SK-N-SH (cell line): ENCODE measurements around the gene SIRT3. TPM values are rescaled to one million over a fixed set of nuclear protein-coding genes. Genes with fewer than 3 reads are reported as not detected.

ENCODE experiments used
- CTCF ChIA-PET: fragments of 300-600, 350-600 bp; formaldehyde crosslinking; extraction: SDS; loops from one replicate; lab custom pipeline; 2021; lab: Yijun Ruan, JAX
- POLR2A ChIA-PET: fragments of 350-600 bp; sonication (Branson Sonifier 250); formaldehyde crosslinking; extraction: SDS; loops from one replicate; lab custom pipeline; 2020; ENCODE audit warnings: antibody characterized with exemption, inconsistent platforms; lab: Yijun Ruan, JAX
- DNase-seq: peaks from one replicate; pipeline ENCODE4 v3.0.0; 2012
- H2AFZ ChIP-seq: fragments of 200-600 bp; sonication (generic); 2 replicates; pipeline ENCODE4 v1.8.1; 2016; ENCODE audit warnings: antibody characterized with exemption, mild to moderate bottlenecking, low read depth
- H3F3A ChIP-seq: fragments of 200-600 bp; sonication (generic); replicated peaks from 2 replicates; pipeline ENCODE3; 2016; ENCODE audit warnings: antibody characterized with exemption, mild to moderate bottlenecking; ENCODE audit not compliant: insufficient read depth
- H3K27ac ChIP-seq, 2 experiments: fragments of 200-500 bp in 1 of 2; fragments of 200-600 bp in 1 of 2; sonication (Bioruptor generic) in 1 of 2; sonication (generic), shearing (Covaris generic) in 1 of 2; 2 replicates each; pipeline versions ENCODE4 v1.5.1 to v1.6.1; 2014 to 2016; ENCODE audit warnings: low read depth in 2 of 2, inconsistent platforms in 1 of 2, low read length in 1 of 2, mild to moderate bottlenecking in 1 of 2, mixed read lengths in 1 of 2
- H3K27me3 ChIP-seq: fragments of 200-600 bp; sonication (generic), shearing (Covaris generic); 2 replicates; pipeline ENCODE4 v1.6.1; 2016; ENCODE audit warnings: mixed run types; ENCODE audit not compliant: insufficient read depth
- H3K36me3 ChIP-seq, 2 experiments: fragments of 200-500 bp in 1 of 2; fragments of 200-600 bp in 1 of 2; sonication (Bioruptor generic) in 1 of 2; sonication (generic) in 1 of 2; replicated peaks in 1 of 2; 2 replicates each; pipeline versions ENCODE3 to v1.5.1; 2014 to 2016; ENCODE audit warnings: low read length in 1 of 2, mild to moderate bottlenecking in 1 of 2; ENCODE audit not compliant: insufficient read depth in 2 of 2, control insufficient read depth in 1 of 2
- H3K4me1 ChIP-seq, 2 experiments: fragments of 200-500 bp in 1 of 2; fragments of 200-600 bp in 1 of 2; sonication (Bioruptor generic) in 1 of 2; sonication (generic), shearing (Covaris generic) in 1 of 2; 2 replicates each; pipeline versions ENCODE4 v1.5.1 to v1.6.1; 2014 to 2016; ENCODE audit warnings: low read depth in 1 of 2, low read length in 1 of 2, mixed run types in 1 of 2; ENCODE audit not compliant: insufficient read depth in 2 of 2, control insufficient read depth in 1 of 2
- H3K4me2 ChIP-seq: fragments of 200-600 bp; sonication (generic), shearing (Covaris generic); 2 replicates; pipeline ENCODE4 v1.6.1; 2017; ENCODE audit warnings: mixed run types
- H3K4me3 ChIP-seq, 2 experiments: fragments of 200-500 bp in 1 of 2; fragments of 200-600 bp in 1 of 2; sonication (Bioruptor generic) in 1 of 2; sonication (generic), shearing (Covaris generic) in 1 of 2; 2 replicates each; pipeline versions ENCODE4 v1.5.1 to v1.8.1; 2014 to 2016; ENCODE audit warnings: low read depth in 2 of 2, inconsistent platforms in 1 of 2, low read length in 1 of 2, mild to moderate bottlenecking in 1 of 2, mixed read lengths in 1 of 2, moderate library complexity in 1 of 2
- H3K79me2 ChIP-seq: fragments of 200-600 bp; sonication (generic); 2 replicates; pipeline ENCODE4 v1.8.1; 2017; ENCODE audit warnings: mild to moderate bottlenecking; ENCODE audit not compliant: insufficient read depth
- H3K9ac ChIP-seq: fragments of 200-600 bp; sonication (generic); 2 replicates; pipeline ENCODE4 v1.6.1; 2017; ENCODE audit warnings: mixed run types
- H3K9me2 ChIP-seq: fragments of 200-600 bp; sonication (generic); 2 replicates; pipeline ENCODE4 v1.6.1; 2017; ENCODE audit warnings: mixed run types
- H3K9me3 ChIP-seq: fragments of 200-600 bp; sonication (generic); 2 replicates; pipeline ENCODE4 v1.6.1; 2017; ENCODE audit warnings: mixed run types, mild to moderate bottlenecking, moderate library complexity
- H4K20me1 ChIP-seq: fragments of 200-600 bp; sonication (generic); 2 replicates; pipeline ENCODE4 v1.6.1; 2017; ENCODE audit warnings: mild to moderate bottlenecking, mixed run types; ENCODE audit not compliant: insufficient read depth
- ELF1 ChIP-seq: IDR thresholded peaks from 2 replicates; pipeline ENCODE4 v1.4.0; 2012
- EP300 ChIP-seq, 2 experiments: IDR thresholded peaks; 2 replicates each; pipeline versions ENCODE4 v1.4.0 to v1.6.1; 2012; ENCODE audit warnings: borderline replicate concordance in 1 of 2, low read depth in 1 of 2, low read length in 1 of 2
- GABPA ChIP-seq: IDR thresholded peaks from 2 replicates; pipeline ENCODE4 v1.4.0; 2012; ENCODE audit warnings: low read depth, mild to moderate bottlenecking
- JUND ChIP-seq: IDR thresholded peaks from 2 replicates; pipeline ENCODE4 v1.4.0; 2012
- MXI1 ChIP-seq: IDR thresholded peaks from 2 replicates; pipeline ENCODE4 v1.6.1; 2012; ENCODE audit warnings: mild to moderate bottlenecking, low read depth, low read length, improper control_type of control experiment
- NFIC ChIP-seq: IDR thresholded peaks from 2 replicates; pipeline ENCODE4 v1.4.0; 2012; ENCODE audit warnings: borderline replicate concordance
- POLR2AphosphoS5 ChIP-seq: IDR thresholded peaks from 2 replicates; pipeline ENCODE4 v1.6.1; 2012; ENCODE audit warnings: low read depth, low read length
- RAD21 ChIP-seq: IDR thresholded peaks from 2 replicates; pipeline ENCODE4 v1.6.1; 2012; ENCODE audit warnings: mild to moderate bottlenecking, low read length
- RCOR1 ChIP-seq: fragments of 150-350 bp; IDR thresholded peaks from 2 replicates; pipeline ENCODE4 v1.6.1; 2017; ENCODE audit warnings: antibody characterized with exemption, low read length
- RXRA ChIP-seq: IDR thresholded peaks from 2 replicates; pipeline ENCODE4 v1.4.0; 2012; ENCODE audit warnings: low read depth, mild to moderate bottlenecking, borderline replicate concordance
- TEAD4 ChIP-seq: IDR thresholded peaks from 2 replicates; pipeline ENCODE4 v1.4.0; 2012; ENCODE audit warnings: mild to moderate bottlenecking, borderline replicate concordance; ENCODE audit not compliant: insufficient read depth
- USF1 ChIP-seq: IDR thresholded peaks from 2 replicates; pipeline ENCODE4 v1.4.0; 2012; ENCODE audit warnings: low read depth, borderline replicate concordance
- WGBS: methylation state at CpG from one replicate; pipeline ENCODE4 v1.1.6; 2017; ENCODE audit warnings: low lambda C conversion rate; 5-methylcytosine and 5-hydroxymethylcytosine counted together
- polyA plus RNA-seq, 3 experiments: library from polyadenylated mRNA; depleted of rRNA; stranded (reverse); fragments of >200 nt; gene quantifications; 2 replicates each; pipeline ENCODE4 v1.2.3, GENCODE V29; 2012
- TF ChIP-seq, protein P1 (sequence below): fragments of 150-350 bp; IDR thresholded peaks from 2 replicates; pipeline ENCODE4 v1.6.1; 2017; ENCODE audit warnings: antibody characterized with exemption, low read length, low read depth, borderline replicate concordance
- TF ChIP-seq, protein P2 (sequence below): fragments of 200-600 bp; sonication (generic); IDR thresholded peaks from 2 replicates; pipeline ENCODE4 v1.6.1; 2017; ENCODE audit warnings: antibody characterized with exemption, mild to moderate bottlenecking, moderate library complexity
- TF ChIP-seq, protein P3 (sequence below): IDR thresholded peaks from 2 replicates; pipeline ENCODE4 v1.6.1; 2012; ENCODE audit warnings: mild to moderate bottlenecking, low read depth, low read length, moderate library complexity

SIRT3 gene
- polyA plus RNA-seq, 1 of the 3 experiments (the other 2 are of a cell fraction) = 34.4 TPM

DNA sequence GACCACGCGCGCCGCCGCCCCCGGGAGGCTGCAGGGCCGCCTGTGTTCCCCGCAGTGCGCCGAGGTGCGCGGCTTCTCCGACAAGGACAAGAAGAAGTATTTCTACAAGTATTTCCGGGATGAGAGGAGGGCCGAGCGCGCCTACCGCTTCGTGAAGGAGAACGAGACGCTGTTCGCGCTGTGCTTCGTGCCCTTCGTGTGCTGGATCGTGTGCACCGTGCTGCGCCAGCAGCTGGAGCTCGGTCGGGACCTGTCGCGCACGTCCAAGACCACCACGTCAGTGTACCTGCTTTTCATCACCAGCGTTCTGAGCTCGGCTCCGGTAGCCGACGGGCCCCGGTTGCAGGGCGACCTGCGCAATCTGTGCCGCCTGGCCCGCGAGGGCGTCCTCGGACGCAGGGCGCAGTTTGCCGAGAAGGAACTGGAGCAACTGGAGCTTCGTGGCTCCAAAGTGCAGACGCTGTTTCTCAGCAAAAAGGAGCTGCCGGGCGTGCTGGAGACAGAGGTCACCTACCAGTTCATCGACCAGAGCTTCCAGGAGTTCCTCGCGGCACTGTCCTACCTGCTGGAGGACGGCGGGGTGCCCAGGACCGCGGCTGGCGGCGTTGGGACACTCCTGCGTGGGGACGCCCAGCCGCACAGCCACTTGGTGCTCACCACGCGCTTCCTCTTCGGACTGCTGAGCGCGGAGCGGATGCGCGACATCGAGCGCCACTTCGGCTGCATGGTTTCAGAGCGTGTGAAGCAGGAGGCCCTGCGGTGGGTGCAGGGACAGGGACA lies 44.8 kb upstream of the SIRT3 start:
- TF ChIP-seq RAD21 (no peak), RCOR1 (no peak), JUND (no peak), ELF1 (no peak), NFIC (no peak), TEAD4 (no peak), EP300 (IDR thresholded peaks at IDR 0.05; ENCODE audit: borderline replicate concordance in 1 of 2, low read depth in 1 of 2, low read length in 1 of 2) (no peak), POLR2AphosphoS5 (no peak), RXRA (no peak), USF1 (no peak), MXI1 (no peak), GABPA (no peak)
- TF ChIP-seq, protein P1, sequence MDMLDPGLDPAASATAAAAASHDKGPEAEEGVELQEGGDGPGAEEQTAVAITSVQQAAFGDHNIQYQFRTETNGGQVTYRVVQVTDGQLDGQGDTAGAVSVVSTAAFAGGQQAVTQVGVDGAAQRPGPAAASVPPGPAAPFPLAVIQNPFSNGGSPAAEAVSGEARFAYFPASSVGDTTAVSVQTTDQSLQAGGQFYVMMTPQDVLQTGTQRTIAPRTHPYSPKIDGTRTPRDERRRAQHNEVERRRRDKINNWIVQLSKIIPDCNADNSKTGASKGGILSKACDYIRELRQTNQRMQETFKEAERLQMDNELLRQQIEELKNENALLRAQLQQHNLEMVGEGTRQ = no peak
- TF ChIP-seq, protein P2, sequence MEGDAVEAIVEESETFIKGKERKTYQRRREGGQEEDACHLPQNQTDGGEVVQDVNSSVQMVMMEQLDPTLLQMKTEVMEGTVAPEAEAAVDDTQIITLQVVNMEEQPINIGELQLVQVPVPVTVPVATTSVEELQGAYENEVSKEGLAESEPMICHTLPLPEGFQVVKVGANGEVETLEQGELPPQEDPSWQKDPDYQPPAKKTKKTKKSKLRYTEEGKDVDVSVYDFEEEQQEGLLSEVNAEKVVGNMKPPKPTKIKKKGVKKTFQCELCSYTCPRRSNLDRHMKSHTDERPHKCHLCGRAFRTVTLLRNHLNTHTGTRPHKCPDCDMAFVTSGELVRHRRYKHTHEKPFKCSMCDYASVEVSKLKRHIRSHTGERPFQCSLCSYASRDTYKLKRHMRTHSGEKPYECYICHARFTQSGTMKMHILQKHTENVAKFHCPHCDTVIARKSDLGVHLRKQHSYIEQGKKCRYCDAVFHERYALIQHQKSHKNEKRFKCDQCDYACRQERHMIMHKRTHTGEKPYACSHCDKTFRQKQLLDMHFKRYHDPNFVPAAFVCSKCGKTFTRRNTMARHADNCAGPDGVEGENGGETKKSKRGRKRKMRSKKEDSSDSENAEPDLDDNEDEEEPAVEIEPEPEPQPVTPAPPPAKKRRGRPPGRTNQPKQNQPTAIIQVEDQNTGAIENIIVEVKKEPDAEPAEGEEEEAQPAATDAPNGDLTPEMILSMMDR = no peak
- TF ChIP-seq, protein P3, sequence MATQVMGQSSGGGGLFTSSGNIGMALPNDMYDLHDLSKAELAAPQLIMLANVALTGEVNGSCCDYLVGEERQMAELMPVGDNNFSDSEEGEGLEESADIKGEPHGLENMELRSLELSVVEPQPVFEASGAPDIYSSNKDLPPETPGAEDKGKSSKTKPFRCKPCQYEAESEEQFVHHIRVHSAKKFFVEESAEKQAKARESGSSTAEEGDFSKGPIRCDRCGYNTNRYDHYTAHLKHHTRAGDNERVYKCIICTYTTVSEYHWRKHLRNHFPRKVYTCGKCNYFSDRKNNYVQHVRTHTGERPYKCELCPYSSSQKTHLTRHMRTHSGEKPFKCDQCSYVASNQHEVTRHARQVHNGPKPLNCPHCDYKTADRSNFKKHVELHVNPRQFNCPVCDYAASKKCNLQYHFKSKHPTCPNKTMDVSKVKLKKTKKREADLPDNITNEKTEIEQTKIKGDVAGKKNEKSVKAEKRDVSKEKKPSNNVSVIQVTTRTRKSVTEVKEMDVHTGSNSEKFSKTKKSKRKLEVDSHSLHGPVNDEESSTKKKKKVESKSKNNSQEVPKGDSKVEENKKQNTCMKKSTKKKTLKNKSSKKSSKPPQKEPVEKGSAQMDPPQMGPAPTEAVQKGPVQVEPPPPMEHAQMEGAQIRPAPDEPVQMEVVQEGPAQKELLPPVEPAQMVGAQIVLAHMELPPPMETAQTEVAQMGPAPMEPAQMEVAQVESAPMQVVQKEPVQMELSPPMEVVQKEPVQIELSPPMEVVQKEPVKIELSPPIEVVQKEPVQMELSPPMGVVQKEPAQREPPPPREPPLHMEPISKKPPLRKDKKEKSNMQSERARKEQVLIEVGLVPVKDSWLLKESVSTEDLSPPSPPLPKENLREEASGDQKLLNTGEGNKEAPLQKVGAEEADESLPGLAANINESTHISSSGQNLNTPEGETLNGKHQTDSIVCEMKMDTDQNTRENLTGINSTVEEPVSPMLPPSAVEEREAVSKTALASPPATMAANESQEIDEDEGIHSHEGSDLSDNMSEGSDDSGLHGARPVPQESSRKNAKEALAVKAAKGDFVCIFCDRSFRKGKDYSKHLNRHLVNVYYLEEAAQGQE = no peak
- H3K4me3 ChIP-seq = no peak overlapping the region
- H3K9ac ChIP-seq = no peak overlapping the region
- H3K4me1 ChIP-seq = no peaks in the 10 kb centered on the region
- no peak overlapping the region for H3K27ac ChIP-seq
- H3K27me3 ChIP-seq = peaks cover 56% of the 10 kb centered on the region
- ChIA-PET CTCF (interaction anchor here (1.4 to 4.1 kb wide), 3 partner anchors 25 to 37 kb away, joined by 3 to 16 read pairs (median 3); no protein-coding TSS in a partner anchor), POLR2A (no interaction called here)
- 6% methylated on average over 23 of the region's 79 CpGs for WGBS
- peak; percentile 31 for DNase-seq
- no peak overlapping the region for H3K4me2 ChIP-seq
- no peaks in the 10 kb centered on the region for H3K36me3 ChIP-seq
- H3K9me2 ChIP-seq = no peaks in the 10 kb centered on the region
- H3K9me3 ChIP-seq = peaks cover 4% of the 10 kb centered on the region; the same call in 1 of the 2 replicates
- no peaks in the 10 kb centered on the region for H3F3A ChIP-seq
- no peaks in the 10 kb centered on the region for H4K20me1 ChIP-seq
- no peaks in the 10 kb centered on the region for H3K79me2 ChIP-seq
- H2AFZ ChIP-seq = no peak overlapping the region
